HPDE6-E6E7 (cell line): ENCODE results near the gene OSBP2.

Experiments used
- DNase-seq: peaks from one replicate; pipeline ENCODE4 v3.0.0; 2011; ENCODE audit warnings: missing footprints; ENCODE audit errors: extremely low spot score

Gene OSBP2

DNA sequence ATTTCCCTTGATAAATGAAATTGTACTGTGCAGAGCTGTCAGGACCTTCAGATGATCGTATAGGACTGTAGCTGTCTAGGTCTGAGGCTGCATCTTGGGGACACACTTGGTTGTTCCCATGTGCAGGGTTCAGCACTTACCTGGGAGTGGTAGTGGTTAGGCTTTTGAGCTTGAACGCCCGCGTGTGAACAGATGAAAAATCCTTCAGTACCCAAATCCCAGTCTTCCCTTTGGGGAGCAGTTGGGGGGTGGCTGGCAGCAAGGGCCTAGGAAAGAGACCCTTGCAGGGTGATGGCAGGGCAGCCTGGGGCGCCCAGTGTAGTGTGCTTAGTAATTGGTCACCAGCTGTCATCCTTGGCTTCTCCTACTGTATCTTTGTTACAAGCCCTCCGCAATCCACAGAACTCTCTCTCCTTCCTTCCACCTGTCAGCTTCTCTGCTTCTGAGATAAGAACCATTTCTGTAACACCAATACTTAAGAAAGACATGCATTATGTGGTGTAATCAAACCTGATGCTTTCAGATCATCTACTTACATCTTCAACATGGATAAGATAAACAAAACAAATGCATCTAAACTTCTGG is 209.3 kb downstream of the OSBP2 start:
- DNase-seq, result no peak

DNA sequence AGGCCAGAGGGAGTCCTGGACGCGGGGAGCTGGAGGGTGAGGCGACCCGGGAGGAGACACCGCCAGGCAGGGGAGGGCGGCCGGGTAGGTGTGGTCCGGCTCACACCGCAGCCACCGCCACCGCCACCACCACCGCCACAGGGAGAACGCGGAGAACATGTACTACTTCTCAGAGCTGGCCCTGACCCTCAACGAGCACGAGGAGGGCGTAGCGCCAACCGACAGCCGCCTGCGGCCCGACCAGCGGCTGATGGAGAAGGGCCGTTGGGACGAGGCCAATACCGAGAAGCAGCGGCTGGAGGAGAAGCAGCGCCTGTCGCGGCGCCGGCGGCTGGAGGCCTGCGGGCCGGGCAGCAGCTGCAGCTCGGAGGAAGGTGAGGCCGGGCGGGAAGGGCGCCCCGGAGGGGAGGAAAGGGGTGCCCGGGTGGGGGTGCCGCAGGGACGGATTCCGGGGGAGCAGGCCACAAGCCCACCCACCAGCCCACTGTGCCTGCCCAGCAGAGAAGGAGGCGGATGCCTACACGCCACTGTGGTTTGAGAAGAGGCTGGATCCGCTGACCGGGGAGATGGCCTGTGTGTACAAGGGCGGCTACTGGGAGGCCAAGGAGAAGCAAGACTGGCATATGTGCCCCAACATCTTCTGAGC is 211.1 kb downstream of the OSBP2 start:
- DNase-seq, result no peak

DNA sequence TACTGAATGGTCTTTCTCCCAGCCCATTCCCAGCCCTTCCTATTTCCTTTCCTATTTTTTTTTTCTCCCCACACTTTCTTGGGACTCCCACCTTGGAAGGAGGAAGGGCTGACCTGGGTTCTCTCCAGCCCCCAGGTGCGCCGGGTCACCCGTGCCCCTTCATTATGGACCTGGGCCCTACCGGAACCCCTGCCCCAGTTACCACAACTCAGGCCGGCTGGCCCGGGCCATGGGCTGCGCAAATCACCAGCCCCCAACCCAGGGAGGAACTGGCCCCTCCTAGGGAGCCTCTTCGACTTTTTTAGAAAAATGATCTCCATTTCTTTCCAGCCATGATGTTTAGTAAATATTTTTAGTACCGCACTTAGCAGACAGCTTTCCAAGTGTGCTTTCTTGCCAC is 211.7 kb downstream of the OSBP2 start:
- DNase-seq, result no peak

DNA sequence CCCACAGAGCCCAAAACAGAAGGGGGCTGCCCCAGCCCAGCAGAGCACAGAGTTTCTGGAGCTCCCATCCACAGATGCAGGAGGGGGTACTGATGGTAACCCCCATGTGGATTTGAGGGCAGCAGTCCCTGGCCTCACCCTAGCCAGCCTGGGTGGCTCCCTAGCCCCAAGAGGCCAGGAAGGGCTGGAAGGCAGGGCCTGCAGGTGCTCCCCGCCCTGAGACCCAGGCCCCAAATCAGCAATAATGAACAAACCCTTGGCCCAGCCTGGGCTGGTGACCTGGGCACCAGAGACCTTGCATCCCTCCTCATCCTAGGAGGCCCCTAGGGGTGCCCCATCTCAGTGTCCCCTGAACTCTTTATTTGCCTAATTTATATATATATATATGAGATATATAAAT is 212.3 kb downstream of the OSBP2 start:
- no peak for DNase-seq

GRCh38 chr22:30908051-30908461 is 213.4 kb downstream of the OSBP2 start:
- DNase-seq, result no peak

DNA sequence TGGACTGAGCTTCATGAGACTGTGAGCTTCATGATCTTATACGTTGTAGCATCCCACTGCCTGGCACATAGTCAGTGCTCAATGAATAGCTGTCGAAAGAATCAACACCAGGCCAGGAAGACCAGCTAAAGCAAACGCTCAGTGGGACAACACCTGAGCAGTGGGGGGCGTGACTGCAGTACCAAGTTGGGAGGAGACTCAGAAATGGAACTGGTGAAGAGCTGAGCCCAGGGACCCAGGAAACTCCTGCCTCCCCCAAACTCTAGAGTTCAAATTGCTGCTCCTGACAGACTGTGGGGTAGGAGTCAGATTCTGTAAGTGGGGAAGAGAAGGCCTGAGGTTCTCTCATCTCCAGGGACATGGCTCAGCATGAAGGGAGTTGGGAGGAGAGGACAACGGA is 214.6 kb downstream of the OSBP2 start:
- DNase-seq, result no peak

DNA sequence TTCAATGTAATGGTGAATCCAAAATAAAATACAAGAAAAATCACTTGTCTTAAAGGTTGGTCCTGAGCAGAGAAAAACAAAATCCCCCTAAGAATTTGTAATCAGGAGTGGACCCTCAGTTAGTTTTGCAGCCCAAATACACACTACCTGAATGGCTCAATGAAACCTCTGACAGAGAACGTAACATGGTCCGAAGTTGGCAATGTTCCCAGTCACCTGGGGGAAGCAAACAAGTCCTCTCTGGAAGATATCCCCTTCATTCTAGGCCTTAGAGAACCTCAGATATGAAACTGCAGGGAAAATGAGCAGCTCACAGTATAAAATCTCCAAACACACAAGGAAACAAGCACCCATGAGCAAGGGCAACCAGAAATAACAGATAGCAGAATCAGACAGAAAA is 215.7 kb downstream of the OSBP2 start:
- no peak for DNase-seq

GRCh38 chr22:30918761-30919160 is 224.1 kb downstream of the OSBP2 start:
- no peak for DNase-seq

DNA sequence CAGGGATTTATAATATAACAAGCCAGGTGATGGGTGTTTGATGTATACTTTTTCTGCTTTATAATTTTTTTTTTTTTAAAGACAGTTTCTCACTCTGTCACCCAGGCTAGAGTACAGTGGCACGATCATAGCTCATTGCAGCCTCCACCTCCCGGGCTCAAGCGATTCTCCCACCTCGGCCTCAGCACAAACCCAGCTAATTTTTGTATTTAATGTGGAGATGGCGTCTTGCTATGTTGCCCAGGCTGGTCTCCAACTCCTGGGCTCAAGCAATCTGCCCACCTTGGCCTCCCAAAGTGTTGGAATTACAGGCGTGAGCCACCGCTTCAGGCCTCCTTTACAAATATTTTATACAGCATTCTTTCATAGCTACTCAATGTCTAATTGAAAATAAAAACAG is 225.3 kb downstream of the OSBP2 start:
- no peak for DNase-seq

GRCh38 chr22:30920407-30920806 is 225.7 kb downstream of the OSBP2 start:
- DNase-seq, result peak; percentile 66

DNA sequence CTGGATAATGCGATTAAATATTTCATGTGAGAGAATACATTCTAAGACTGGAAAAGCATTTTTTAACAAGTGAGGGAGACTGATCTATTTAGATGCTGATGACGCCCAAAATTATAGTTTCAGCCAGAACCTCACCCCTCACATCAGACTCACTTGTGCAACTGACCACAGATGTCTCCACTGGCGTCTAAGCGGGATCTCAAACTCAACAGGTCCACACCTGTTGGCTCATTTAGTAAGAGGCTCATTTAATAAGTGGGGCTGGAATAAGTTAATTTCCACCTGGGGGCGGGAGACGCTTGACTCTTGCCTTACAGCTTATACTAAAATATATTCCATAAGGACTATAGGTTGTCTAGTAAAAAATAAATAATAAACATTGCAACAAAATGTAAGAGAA is 226.4 kb downstream of the OSBP2 start:
- DNase-seq, result peak; percentile 39

DNA sequence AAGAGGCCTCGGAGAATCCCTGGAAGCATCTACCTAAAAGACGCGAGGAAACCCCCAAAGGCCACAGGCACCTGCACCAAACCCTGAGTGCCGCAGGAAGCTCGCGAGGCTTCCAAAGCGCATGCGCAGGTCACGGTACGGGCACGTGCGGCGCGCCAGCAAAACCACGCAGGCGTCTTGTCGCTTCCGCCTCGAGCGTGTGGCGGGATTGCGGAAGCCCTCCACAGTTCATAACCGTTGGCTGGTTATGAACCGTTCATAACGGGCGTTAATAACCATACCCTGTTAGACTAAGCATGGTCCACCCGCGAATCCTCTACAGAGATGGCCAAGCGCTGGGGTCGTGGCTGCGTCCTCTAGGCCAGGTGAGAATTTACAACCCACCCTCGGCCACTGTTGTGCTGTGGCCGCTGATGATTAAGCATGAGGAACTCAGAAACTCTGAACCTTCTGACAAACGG is 227.5 kb downstream of the OSBP2 start:
- DNase-seq, result peak; percentile 39

DNA sequence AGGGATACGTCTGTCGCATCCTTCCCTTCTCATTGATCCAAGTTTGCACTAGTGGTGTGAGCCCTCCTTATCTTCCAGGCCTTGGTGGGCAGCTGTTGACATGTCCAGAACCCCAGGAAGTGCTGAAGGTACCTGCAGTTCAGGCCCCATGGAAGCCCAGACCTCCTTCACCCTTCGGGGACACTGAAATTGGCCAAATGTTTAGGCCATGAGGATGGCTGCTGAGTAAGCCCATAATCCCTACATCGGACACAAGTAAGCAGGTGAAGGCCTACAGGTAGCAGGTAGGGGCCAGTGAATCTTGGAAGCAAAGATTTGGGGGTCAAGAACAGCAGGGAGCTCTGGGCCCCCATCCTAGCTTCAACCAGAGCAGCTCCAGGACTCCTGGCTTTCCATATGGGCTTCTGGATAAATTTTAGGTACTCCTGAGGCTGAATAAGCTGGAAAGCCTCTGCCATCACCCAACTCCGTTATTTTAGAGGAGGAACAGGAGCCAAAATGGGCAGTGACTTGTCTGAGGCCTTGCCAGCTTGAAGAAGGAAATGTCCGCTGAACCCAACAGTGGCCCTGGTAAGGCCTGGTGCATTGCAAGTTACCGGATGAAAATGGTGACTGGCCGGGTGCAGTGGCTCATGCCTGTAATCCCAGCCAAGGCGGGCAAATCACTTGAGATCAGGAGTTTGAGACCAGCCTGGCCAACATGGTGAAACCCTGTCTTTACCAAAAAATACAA is 228.7 kb downstream of the OSBP2 start:
- no peak for DNase-seq

GRCh38 chr22:30925667-30926066 is 231.0 kb downstream of the OSBP2 start:
- DNase-seq, result no peak

- DNase-seq, result no peak
These were observed 232.0 kb downstream of the OSBP2 start for GRCh38 chr22:30926706-30927105.

DNA sequence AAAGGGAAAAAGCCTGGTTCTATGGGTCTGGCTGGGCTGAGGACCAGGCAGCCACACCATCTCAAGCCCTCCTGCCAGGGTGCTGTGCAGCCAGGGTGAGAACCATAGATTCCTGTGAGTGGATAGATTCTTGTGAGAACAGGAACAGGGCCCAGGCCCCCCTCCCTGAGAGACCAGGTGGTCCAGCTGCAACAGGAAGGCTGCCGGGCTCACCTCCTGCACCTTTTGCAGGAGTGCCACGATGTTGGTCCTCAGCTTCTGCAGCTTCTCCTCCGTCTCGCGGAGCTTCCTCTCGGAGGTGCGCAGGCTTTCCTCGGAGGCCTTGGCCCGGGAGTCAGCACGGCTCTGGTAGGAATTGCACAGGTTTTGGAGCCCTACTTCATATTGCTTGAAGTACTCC is 233.1 kb downstream of the OSBP2 start:
- DNase-seq, result no peak

DNA sequence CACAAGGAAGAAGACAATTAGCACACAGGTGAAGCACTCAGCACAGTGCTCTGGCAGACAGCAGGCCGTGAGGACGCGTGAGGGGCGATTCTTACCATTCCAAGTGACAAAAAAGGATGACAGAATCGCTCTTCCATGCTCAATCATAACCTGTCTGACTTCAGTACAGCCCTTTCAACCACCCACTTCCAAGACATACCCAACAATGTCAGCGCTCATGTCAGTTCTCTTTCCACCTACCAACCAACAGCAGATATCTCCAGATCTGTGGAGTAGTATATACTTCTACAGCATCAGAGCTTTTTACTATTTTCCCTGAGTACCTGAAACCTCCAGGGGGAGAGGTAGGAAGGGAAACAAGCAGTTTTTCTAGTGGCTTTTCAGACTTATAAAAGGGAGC is 233.7 kb downstream of the OSBP2 start:
- no peak for DNase-seq

DNA sequence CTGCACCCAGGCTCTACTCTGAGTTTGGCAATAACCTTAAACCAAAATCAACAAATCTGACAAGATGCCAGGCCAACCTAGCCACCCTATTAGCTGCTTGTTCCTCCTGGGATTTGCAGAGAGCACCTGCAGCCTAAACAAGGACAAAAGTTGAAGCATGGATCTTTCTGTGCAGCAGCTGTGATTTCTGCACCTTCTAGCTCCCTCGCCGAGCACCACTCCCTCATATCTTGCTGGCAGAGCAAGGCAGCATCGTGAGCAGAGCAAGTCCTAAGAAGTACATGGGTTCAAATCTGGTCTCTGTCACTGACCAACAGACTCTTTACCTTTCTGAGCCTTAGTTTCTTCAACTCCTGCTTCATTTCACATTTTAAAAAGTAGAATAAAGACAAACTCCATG is 235.6 kb downstream of the OSBP2 start:
- DNase-seq, result no peak

DNA sequence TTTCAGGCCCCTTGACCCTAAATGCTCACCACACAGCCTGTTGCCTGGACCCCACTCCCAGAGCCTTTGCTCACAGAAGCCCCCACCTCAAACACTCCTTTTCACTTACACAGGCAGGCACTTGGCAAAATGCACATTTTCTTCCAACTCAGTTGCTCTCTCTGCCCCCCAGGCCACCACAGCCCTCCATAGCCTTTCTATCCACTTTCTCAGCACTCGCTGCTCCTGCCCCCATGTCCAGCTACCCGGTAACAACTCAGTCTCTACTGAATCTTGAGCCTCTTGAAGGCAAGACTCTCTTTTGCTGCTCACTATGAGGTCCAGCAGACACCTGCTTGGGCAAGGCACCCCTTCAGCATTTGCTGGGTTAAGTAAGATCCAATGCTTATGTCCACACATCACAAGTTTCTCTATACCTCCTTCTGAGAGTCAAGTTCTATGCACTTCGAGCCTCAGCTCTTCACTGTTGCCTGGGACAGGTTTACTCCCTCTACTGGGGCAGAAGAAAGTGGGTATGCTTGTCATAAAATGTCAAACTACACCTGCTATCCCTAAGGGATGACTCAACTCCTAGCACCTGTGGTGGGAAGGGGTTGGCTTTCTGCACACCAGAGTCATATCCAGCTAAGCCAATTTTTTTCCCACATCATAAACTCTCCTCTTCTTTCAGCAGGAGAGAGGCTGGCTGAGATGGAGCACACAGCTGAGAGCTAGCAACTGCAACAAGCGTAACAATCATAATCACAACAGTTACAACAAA is 237.0 kb downstream of the OSBP2 start:
- DNase-seq, result no peak

GRCh38 chr22:30932661-30933060 is 238.0 kb downstream of the OSBP2 start:
- no peak for DNase-seq

GRCh38 chr22:30933457-30933856 is 238.8 kb downstream of the OSBP2 start:
- DNase-seq, result no peak

DNA sequence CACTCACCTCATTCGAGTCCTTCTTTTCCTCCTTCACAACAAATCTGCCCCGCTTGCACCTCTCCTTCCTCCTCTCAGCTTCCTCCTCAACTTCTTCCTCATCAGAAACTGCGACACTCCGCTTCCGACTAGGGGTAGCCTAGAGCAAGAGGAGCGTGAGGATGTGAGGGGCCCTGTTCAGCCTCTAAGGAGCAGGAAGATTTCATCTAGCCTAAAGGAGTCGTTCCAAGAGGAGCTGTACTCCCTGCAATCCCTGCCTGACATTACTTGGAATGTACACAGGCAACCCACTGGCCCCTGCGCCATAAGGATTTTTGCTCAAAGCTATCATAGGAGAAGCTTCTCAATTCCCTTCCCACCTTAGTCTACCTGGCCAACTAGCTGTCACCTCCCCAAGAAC is 239.4 kb downstream of the OSBP2 start:
- DNase-seq, result no peak
